Measurements from ENCODE around the gene TIGAR.

Gene TIGAR

DNA sequence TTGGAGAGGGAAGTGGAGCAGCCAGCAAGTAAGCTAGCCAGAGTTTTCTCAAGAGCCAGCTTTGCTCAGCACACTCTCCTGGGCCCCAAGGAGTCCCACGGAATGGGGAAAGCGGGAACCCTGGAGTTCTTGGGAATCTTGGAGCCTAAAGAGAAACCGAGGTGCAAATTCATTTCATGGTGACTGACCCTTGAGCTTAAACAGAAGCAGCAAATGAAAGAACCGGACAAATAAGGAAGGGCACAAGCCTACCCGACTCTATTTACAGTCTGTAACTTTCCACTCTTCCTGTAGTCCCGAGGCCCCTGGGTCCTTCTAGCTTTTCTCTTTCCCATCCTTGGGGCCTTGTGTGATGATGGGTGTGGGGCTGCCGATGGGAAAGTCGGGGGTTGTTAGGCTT is 18.1 kb upstream of the TIGAR start:
- no peak for DNase-seq (ENCODE audit: low spot score)
- TF ChIP-seq, protein P1, sequence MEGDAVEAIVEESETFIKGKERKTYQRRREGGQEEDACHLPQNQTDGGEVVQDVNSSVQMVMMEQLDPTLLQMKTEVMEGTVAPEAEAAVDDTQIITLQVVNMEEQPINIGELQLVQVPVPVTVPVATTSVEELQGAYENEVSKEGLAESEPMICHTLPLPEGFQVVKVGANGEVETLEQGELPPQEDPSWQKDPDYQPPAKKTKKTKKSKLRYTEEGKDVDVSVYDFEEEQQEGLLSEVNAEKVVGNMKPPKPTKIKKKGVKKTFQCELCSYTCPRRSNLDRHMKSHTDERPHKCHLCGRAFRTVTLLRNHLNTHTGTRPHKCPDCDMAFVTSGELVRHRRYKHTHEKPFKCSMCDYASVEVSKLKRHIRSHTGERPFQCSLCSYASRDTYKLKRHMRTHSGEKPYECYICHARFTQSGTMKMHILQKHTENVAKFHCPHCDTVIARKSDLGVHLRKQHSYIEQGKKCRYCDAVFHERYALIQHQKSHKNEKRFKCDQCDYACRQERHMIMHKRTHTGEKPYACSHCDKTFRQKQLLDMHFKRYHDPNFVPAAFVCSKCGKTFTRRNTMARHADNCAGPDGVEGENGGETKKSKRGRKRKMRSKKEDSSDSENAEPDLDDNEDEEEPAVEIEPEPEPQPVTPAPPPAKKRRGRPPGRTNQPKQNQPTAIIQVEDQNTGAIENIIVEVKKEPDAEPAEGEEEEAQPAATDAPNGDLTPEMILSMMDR (IDR thresholded peaks at IDR 0.05; ENCODE audit: borderline replicate concordance, control extremely low read depth, extremely low read depth, insufficient read depth, missing control alignments), result no peak
- in situ Hi-C loops (cut with MboI; ENCODE audit: low sequenced_read_pairs, unreplicated experiment), result loop anchor here (10.0 kb wide), 1 partner anchor 408 kb away; no protein-coding TSS in a partner anchor

DNA sequence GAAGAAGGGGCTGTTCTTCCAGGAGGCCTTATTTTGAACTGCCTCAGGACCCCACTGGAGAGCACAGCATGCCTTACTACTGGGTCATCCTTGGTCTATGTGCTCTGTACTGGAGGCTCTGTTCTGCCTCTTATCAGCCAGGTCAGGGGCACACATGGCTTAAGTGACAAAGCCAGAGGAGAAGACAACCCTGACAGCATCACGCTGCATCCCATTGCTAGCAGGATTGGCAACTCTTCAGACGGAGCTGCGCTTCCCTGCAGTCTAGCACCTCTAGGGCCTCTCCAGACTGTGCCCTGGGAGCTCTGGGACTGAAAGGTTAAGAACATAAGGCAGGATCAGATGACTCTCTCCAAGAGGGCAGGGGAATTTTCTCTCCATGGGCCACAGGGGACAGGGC is 17.3 kb upstream of the TIGAR start:
- DNase-seq (ENCODE audit: low spot score), result no peak
- TF ChIP-seq, protein P1 (IDR thresholded peaks at IDR 0.05; ENCODE audit: borderline replicate concordance, control extremely low read depth, extremely low read depth, insufficient read depth, missing control alignments), result no peak
- in situ Hi-C loops (cut with MboI; ENCODE audit: low sequenced_read_pairs, unreplicated experiment), result loop anchor here (10.0 kb wide), 1 partner anchor 409 kb away; no protein-coding TSS in a partner anchor

DNA sequence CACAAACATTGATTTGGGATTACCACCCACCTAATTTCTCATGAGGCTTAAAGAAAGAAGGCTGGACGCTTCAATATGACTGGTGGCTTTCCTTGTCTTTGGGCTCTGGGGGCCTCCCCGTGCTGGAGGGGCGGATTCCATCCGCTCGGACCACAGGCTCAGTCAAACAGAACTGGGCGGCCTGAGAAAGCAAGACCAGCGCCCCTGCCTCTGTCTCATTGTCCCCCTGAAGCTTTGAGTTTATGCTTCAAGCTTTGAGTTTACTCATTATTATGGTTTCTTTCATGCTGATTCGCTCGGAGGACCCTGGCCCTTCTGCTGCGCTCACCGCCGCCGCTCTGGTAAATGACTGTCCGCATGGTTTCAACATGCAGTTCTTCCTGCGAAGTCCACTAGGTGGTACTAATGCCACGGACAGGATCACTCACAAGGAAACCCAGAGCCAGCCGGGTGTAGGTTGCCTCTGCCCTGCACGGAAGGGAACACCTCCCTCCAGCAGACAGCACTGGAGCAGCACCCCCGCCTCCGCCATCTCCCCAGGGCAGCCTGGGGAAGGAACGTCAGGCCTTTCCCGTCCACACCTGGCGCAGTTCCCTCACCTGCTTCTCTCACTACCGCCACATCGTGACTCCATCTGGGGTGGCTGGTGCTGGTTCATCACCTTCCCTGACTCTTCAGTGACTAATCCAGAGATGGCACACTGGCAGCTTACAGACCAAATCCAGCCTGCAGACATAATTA is 13.2 kb upstream of the TIGAR start:
- peak; percentile 65 for DNase-seq (ENCODE audit: low spot score)
- TF ChIP-seq, protein P1 (IDR thresholded peaks at IDR 0.05; ENCODE audit: borderline replicate concordance, control extremely low read depth, extremely low read depth, insufficient read depth, missing control alignments), result no peak
- in situ Hi-C loops (cut with MboI; ENCODE audit: low sequenced_read_pairs, unreplicated experiment), result loop anchor here (10.0 kb wide), 1 partner anchor 413 kb away; no protein-coding TSS in a partner anchor

DNA sequence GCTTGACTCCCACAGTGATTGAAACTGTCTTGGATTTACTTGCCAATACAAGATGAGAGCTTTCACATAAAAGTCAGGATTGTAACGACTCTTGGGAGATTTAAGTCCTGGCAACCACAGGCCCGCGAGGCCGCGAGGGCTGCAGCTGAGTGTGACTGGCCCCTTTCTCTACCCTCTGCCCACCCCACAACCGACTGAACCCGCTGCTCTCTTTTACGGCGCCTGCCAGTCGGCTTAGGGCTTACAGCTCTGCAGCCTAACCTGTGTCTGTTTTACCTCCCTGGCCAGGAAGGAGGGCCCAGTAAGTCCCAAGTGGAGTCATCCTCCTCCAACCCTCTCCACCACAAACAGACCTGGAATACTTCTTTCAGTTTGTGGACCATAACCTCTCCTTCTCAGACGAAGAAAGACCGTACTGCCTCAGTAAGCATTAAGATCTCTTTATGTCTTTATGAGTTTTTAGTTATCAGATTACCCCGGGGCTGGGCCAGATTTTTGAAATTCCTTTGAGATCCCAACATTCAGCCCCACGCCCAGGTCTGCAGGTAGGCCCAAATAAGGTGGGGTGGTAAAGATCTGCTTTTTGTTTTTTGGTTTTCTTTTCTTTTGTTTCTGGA is 12.6 kb upstream of the TIGAR start:
- in situ Hi-C loops (cut with MboI; ENCODE audit: low sequenced_read_pairs, unreplicated experiment), result loop anchor here (10.0 kb wide), 1 partner anchor 414 kb away; no protein-coding TSS in a partner anchor
- TF ChIP-seq, protein P1 (IDR thresholded peaks at IDR 0.05; ENCODE audit: borderline replicate concordance, control extremely low read depth, extremely low read depth, insufficient read depth, missing control alignments), result no peak
- DNase-seq (ENCODE audit: low spot score), result no peak

DNA sequence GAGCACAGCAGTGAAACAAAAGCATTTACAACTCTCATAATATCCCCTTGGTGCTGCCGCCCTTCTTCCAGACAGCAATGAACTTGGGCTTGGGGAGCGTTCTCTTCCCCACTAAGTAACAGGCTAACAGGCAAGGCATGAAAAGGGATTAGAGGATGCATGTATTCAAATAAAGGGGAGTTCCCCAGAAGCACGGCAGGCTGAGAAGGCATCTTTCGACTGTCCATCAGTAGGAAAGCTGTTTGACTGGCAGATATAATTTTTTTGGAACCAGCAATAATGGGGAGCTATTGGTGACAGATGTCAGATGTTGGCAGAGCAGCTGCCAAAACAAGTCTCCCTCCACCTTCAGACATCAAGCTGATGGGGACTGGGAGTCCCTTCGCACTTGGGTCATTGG is 9.2 kb upstream of the TIGAR start:
- no peak for DNase-seq (ENCODE audit: low spot score)
- in situ Hi-C loops (cut with MboI; ENCODE audit: low sequenced_read_pairs, unreplicated experiment), result no loop called here
- TF ChIP-seq, protein P1 (IDR thresholded peaks at IDR 0.05; ENCODE audit: borderline replicate concordance, control extremely low read depth, extremely low read depth, insufficient read depth, missing control alignments), result no peak

DNA sequence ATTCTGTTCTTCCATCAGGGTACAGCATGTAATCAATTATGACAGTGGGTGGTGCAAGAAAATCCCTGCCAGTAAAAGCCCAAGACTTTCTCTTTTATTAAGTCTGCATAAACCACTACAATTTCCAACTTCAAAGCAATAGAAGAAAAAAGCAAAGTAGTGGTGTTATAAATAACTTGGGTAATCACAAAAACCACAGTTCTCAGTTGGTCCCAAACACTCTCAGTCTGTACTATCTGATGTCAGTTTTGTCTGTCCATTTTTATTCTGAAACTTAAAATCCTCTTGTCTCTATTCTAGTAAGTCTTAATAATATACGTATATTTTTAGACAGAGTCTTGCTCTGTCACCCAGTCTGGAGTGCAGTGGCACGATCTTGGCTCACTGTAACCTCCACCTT is 8.8 kb upstream of the TIGAR start:
- in situ Hi-C loops (cut with MboI; ENCODE audit: low sequenced_read_pairs, unreplicated experiment), result no loop called here
- TF ChIP-seq, protein P1 (IDR thresholded peaks at IDR 0.05; ENCODE audit: borderline replicate concordance, control extremely low read depth, extremely low read depth, insufficient read depth, missing control alignments), result no peak
- no peak for DNase-seq (ENCODE audit: low spot score)

Measured in GM13976 (cell line).